HepG2 (cell line): ENCODE measurements around the gene STAG3. TPM values are rescaled to one million over a fixed set of nuclear protein-coding genes. Genes with fewer than 3 reads are reported as not detected.

ENCODE experiments used
- CBFB ChIP-seq: sonication (generic); formaldehyde crosslinking; IDR thresholded peaks from 2 replicates; pipeline ENCODE4 v1.4.0; 2020; ENCODE audit warnings: missing genetic modification reagents
- CENPT ChIP-seq: sonication (generic); formaldehyde crosslinking; IDR thresholded peaks from 2 replicates; pipeline ENCODE4 v1.8.0; 2022; ENCODE audit warnings: low read depth, mild to moderate bottlenecking, moderate library complexity, missing genetic modification reagents
- CREB1 ChIP-seq, 2 experiments: fragments of 450-650 bp in 1 of 2; IDR thresholded peaks; 2 replicates each; pipeline ENCODE4 v1.6.1; 2016 to 2017; ENCODE audit warnings: control low read depth in 1 of 2, mild to moderate bottlenecking in 1 of 2, missing compliant biosample characterization in 1 of 2, missing genetic modification characterization in 1 of 2
- E2F5 ChIP-seq: sonication (generic); formaldehyde crosslinking; conservative IDR thresholded peaks from 2 replicates; pipeline ENCODE4 v1.4.0; 2020; ENCODE audit warnings: missing genetic modification reagents
- FLYWCH1 ChIP-seq: sonication (generic); formaldehyde crosslinking; IDR thresholded peaks from 2 replicates; pipeline ENCODE4 v1.8.1; 2023; ENCODE audit warnings: mild to moderate bottlenecking, missing genetic modification reagents
- FOXP1 ChIP-seq, 2 experiments: fragments of 450-650 bp in 1 of 2; IDR thresholded peaks; 2 replicates each; pipeline ENCODE4 v1.6.1; 2017 to 2018; ENCODE audit warnings: antibody characterized with exemption in 1 of 2
- GABPB1 ChIP-seq: IDR thresholded peaks from 2 replicates; pipeline ENCODE4 v1.6.1; 2016; ENCODE audit warnings: mild to moderate bottlenecking, missing genetic modification reagents, moderate library complexity, missing compliant biosample characterization
- HCFC1 ChIP-seq: fragments of 150-350 bp; IDR thresholded peaks from 2 replicates; pipeline ENCODE4 v1.6.1; 2014; ENCODE audit warnings: low read depth, low read length
- JDP2 ChIP-seq: sonication (generic); formaldehyde crosslinking; IDR thresholded peaks from 2 replicates; pipeline ENCODE4 v1.8.1; 2022; ENCODE audit warnings: missing genetic modification reagents, borderline replicate concordance
- SIN3B ChIP-seq: fragments of 150-350 bp; IDR thresholded peaks from 2 replicates; pipeline ENCODE4 v1.6.1; 2014; ENCODE audit warnings: low read length
- TAF1 ChIP-seq: sonication (generic); formaldehyde crosslinking; IDR thresholded peaks from 2 replicates; pipeline ENCODE4 v1.4.0; 2020; ENCODE audit warnings: missing genetic modification reagents
- TFE3 ChIP-seq: IDR thresholded peaks from 2 replicates; pipeline ENCODE4 v1.6.1; 2016
- UBTF ChIP-seq: sonication (generic); formaldehyde crosslinking; IDR thresholded peaks from 2 replicates; pipeline ENCODE4 v1.4.0; 2020; ENCODE audit warnings: mild to moderate bottlenecking, missing genetic modification reagents
- WIZ ChIP-seq: sonication (generic); formaldehyde crosslinking; IDR thresholded peaks from 2 replicates; pipeline ENCODE4 v1.5.1; 2020; ENCODE audit warnings: mild to moderate bottlenecking, missing genetic modification reagents
- ZBTB1 ChIP-seq: sonication (generic); formaldehyde crosslinking; IDR thresholded peaks from 2 replicates; pipeline ENCODE4 v1.4.0; 2020; ENCODE audit warnings: missing genetic modification reagents, borderline replicate concordance
- ZBTB43 ChIP-seq: sonication (generic); formaldehyde crosslinking; conservative IDR thresholded peaks from 2 replicates; pipeline ENCODE4 v1.4.0; 2020; ENCODE audit warnings: missing genetic modification reagents
- ZNF30 ChIP-seq: sonication (generic); formaldehyde crosslinking; IDR thresholded peaks from 2 replicates; pipeline ENCODE4 v1.5.0; 2020; ENCODE audit warnings: mild to moderate bottlenecking, missing genetic modification reagents
- ZNF512B ChIP-seq: sonication (generic); formaldehyde crosslinking; IDR thresholded peaks from 2 replicates; pipeline ENCODE4 v1.5.1; 2020; ENCODE audit warnings: missing genetic modification reagents, mild to moderate bottlenecking, borderline replicate concordance
- ZNF543 ChIP-seq: sonication (generic); formaldehyde crosslinking; IDR thresholded peaks from 2 replicates; pipeline ENCODE4 v1.4.0; 2020; ENCODE audit warnings: mild to moderate bottlenecking, missing genetic modification reagents
- ZNF776 ChIP-seq: sonication (generic); formaldehyde crosslinking; IDR thresholded peaks from 2 replicates; pipeline ENCODE4 v1.4.0; 2020; ENCODE audit warnings: mild to moderate bottlenecking, missing genetic modification reagents
- polyA plus RNA-seq, 8 experiments: library from polyadenylated mRNA; depleted of rRNA in 3 of 8; stranded (reverse) in 7 of 8; unstranded in 1 of 8; fragments of >200 nt; fragmentation: Illumina TruSeq in 4 of 8; extraction: Trizol in 4 of 8; gene quantifications; 2 replicates each; pipeline versions ENCODE4 v1.2.1 to v1.2.3, GENCODE V29; 2011 to 2016; ENCODE audit warnings: low read depth in 4 of 8, missing spikeins in 1 of 8, mixed read lengths in 1 of 8; ENCODE audit not compliant: insufficient read depth in 1 of 8
- total RNA-seq, 5 experiments: library from RNA; depleted of rRNA; stranded (reverse); fragments of >200 nt; fragmentation: Illumina TruSeq; extraction: Trizol; gene quantifications; 2 replicates each; pipeline ENCODE4 v1.2.3, GENCODE V29; 2016; ENCODE audit warnings: low read depth in 1 of 5

STAG3 gene
- total and polyA plus RNA-seq, 2 of the 13 experiments (the other 11 are each of a cell fraction or from before 2014, with no cell fraction given): 0.09 to 0.33 TPM

GRCh38 chr7:100158229-100159098, 19.3 kb upstream of the STAG3 start, which contains the start of gene TRAPPC14 (continued):
- 0 out of 2 replicates have a peak, but pooled peaks have one; percentile 14 for TF ChIP-seq E2F5 (CRISPR knock-in tag)
- TF ChIP-seq ZNF30 (CRISPR knock-in tag): no peak
- TF ChIP-seq ZBTB1 (CRISPR knock-in tag): no peak
- no peak for TF ChIP-seq FOXP1 (IDR thresholded peaks at IDR 0.05)
- 0 out of 2 replicates have a peak, but pooled peaks have one; percentile 9 for TF ChIP-seq FOXP1 (CRISPR knock-in tag; IDR thresholded peaks at IDR 0.05)
- TF ChIP-seq JDP2 (CRISPR knock-in tag): no peak
- peak; percentile 56; the same call in 1 of the 2 replicates for TF ChIP-seq UBTF
- peak; percentile 30; the same call in 1 of the 2 replicates for TF ChIP-seq WIZ (CRISPR knock-in tag)
- TF ChIP-seq SIN3B: no peak
- TF ChIP-seq ZNF776 (CRISPR knock-in tag): no peak
- peak; percentile 95 for TF ChIP-seq GABPB1 (CRISPR knock-in tag)
- TF ChIP-seq ZNF512B (CRISPR knock-in tag): no peak
- no peak for TF ChIP-seq CREB1 (IDR thresholded peaks at IDR 0.05)
- no peak for TF ChIP-seq CREB1 (CRISPR knock-in tag; IDR thresholded peaks at IDR 0.05)
- peak; percentile 58; the same call in 1 of the 2 replicates for TF ChIP-seq TAF1 (CRISPR knock-in tag)
- TF ChIP-seq TFE3: no peak
- TF ChIP-seq CENPT (CRISPR knock-in tag): no peak
- TF ChIP-seq CBFB: peak; percentile 51; the same call in 1 of the 2 replicates
- no peak for TF ChIP-seq ZBTB43 (CRISPR knock-in tag)
- TF ChIP-seq HCFC1: no peak
- no peak for TF ChIP-seq FLYWCH1 (CRISPR knock-in tag)
- TF ChIP-seq ZNF543 (CRISPR knock-in tag): peak; percentile 53; the same call in 1 of the 2 replicates
